HG03442 (cell line): ENCODE measurements around the gene ODF4.
"Not testable (repeated sequence)": the region's sequence is repeated elsewhere in the genome, so short reads cannot be mapped to it uniquely, and the experiment has no call there.

ENCODE experiments used
- ATAC-seq: cut with Tn5 transposase; IDR thresholded peaks from one replicate; pipeline ENCODE4 v1.9.1; 2021; ENCODE audit warnings: mild to moderate bottlenecking, moderate library complexity; ENCODE audit not compliant: unreplicated experiment

ODF4 gene

GRCh38 chr17:8392674-8393469, 53.2 kb downstream of the ODF4 start:
- ATAC-seq = no peak

DNA sequence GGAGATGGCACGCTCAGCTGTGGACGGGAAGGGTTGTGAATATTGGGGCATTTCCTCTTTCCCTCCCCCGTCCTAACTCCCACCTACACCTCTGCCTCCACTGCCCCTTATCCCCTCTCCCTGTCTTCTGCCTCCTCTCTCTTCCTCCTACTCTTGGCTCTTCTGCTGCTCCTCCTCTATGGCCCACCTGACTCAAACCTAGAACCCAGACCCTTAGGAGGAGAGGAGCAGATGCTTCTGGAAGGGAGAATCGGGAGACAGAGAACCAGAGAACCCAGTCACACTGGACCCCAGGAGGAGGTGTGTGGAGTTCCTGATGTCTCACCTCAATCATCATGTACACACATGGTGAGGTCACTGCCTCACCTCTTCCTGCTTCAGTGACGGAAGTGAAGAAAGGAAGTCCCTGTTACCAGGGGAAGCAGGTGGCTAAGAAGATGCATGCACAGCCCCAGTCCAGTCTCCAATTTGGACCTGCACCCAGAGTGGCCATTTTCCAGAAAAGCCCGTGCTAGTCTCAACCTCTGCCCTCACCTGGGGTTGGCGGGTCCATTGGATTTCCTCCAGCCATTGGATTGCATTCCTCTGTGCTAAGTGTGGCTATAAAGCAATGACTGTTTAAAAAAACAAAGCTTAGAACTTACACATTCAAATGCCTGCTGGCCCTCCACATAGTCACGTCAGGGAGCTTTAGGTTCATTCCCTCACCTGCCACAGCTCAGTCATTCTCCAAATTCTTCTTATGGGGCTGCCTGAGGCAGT, 54.0 kb downstream of the ODF4 start:
- ATAC-seq = no peak

GRCh38 chr17:8394497-8394896, 54.9 kb downstream of the ODF4 start:
- not testable (repeated sequence) for ATAC-seq
